Neural progenitor cell (in vitro differentiated cells): ENCODE results near the gene OGFOD2. TPM values are rescaled to one million over a fixed set of nuclear protein-coding genes. Genes with fewer than 3 reads are reported as not detected.

Experiments
- DNase-seq: peaks from one replicate; pipeline ENCODE4 v3.0.0-alpha.2; 2016; ENCODE audit warnings: low spot score
- H2AFZ ChIP-seq: fragments of 200-600 bp; sonication (generic); replicated peaks from 2 replicates; pipeline ENCODE4 v1.6.1; 2016; ENCODE audit warnings: antibody characterized with exemption
- H3F3A ChIP-seq: fragments of 200-600 bp; sonication (generic); 2 replicates; pipeline ENCODE4 v1.6.1; 2016; ENCODE audit warnings: antibody characterized with exemption, low read depth
- H3K27ac ChIP-seq: fragments of 200-600 bp; sonication (generic); 2 replicates; pipeline ENCODE4 v1.5.1; 2016; ENCODE audit warnings: mild to moderate bottlenecking
- H3K27me3 ChIP-seq: fragments of 200-600 bp; sonication (generic); 2 replicates; pipeline ENCODE4 v1.6.1; 2016; ENCODE audit warnings: mild to moderate bottlenecking, moderate library complexity
- H3K36me3 ChIP-seq: fragments of 200-600 bp; sonication (generic); 2 replicates; pipeline ENCODE4 v1.5.1; 2016
- H3K4me1 ChIP-seq: fragments of 200-600 bp; sonication (generic); 2 replicates; pipeline ENCODE4 v1.6.1; 2016; ENCODE audit warnings: mixed run types
- H3K4me2 ChIP-seq: fragments of 200-600 bp; sonication (generic); 2 replicates; pipeline ENCODE4 v1.6.1; 2016
- H3K4me3 ChIP-seq: fragments of 200-600 bp; sonication (generic); 2 replicates; pipeline ENCODE4 v1.5.1; 2016
- H3K79me2 ChIP-seq: fragments of 200-600 bp; sonication (generic); 2 replicates; pipeline ENCODE4 v1.6.1; 2016; ENCODE audit warnings: low read depth
- H3K9ac ChIP-seq: fragments of 200-600 bp; sonication (generic); 2 replicates; pipeline ENCODE4 v1.6.1; 2016
- H3K9me3 ChIP-seq: fragments of 200-600 bp; sonication (generic); 2 replicates; pipeline ENCODE4 v1.5.1; 2016; ENCODE audit warnings: low read depth
- H4K20me1 ChIP-seq: fragments of 200-600 bp; sonication (generic); 2 replicates; pipeline ENCODE4 v1.6.1; 2016; ENCODE audit warnings: low read depth
- H3K27ac Mint-ChIP-seq: 3 replicates; pipeline ENCODE4 v1.8.0; 2021; ENCODE audit warnings: mixed read lengths
- H3K27me3 Mint-ChIP-seq: 2 replicates; pipeline ENCODE4 v1.8.0; 2022; ENCODE audit warnings: low read depth, mild to moderate bottlenecking, inconsistent platforms, moderate library complexity, mixed read lengths; ENCODE audit not compliant: insufficient read depth
- H3K36me3 Mint-ChIP-seq: 3 replicates; pipeline ENCODE4 v1.8.0; 2021; ENCODE audit warnings: mixed read lengths
- H3K4me1 Mint-ChIP-seq: 3 replicates; pipeline ENCODE4 v1.8.0; 2021; ENCODE audit warnings: mixed read lengths
- H3K4me3 Mint-ChIP-seq: 3 replicates; pipeline ENCODE4 v1.8.0; 2021; ENCODE audit warnings: mild to moderate bottlenecking, moderate library complexity, mixed read lengths
- H3K9me3 Mint-ChIP-seq: 3 replicates; pipeline ENCODE4 v1.8.0; 2020; ENCODE audit warnings: mixed read lengths
- CTCF ChIP-seq: fragments of 200-600 bp; sonication (generic); IDR thresholded peaks from 2 replicates; pipeline ENCODE4 v1.5.1; 2017; ENCODE audit warnings: antibody characterized with exemption, mild to moderate bottlenecking
- EZH2 ChIP-seq: fragments of 200-600 bp; sonication (generic); IDR thresholded peaks from 2 replicates; pipeline ENCODE4 v1.6.1; 2017; ENCODE audit warnings: antibody characterized with exemption, mild to moderate bottlenecking, moderate library complexity
- EZH2phosphoT487 ChIP-seq: fragments of 200-600 bp; sonication (generic); IDR thresholded peaks from 2 replicates; pipeline ENCODE4 v1.6.1; 2017; ENCODE audit warnings: antibody characterized with exemption
- total RNA-seq: library from RNA; depleted of rRNA; stranded (reverse); fragments of >200 nt; gene quantifications from 2 replicates; pipeline ENCODE4 v1.2.3, GENCODE V29; 2015; ENCODE audit warnings: low replicate concordance

The OGFOD2 gene
- total RNA-seq, 1 donor from 2014 or later = 9.9 TPM

GRCh38 chr12:122996188-122996601 is 21.2 kb downstream of the OGFOD2 start:
- no peaks in the 10 kb centered on the region for H3K27me3 ChIP-seq
- no peaks in the 10 kb centered on the region for H4K20me1 ChIP-seq
- H2AFZ ChIP-seq = no peak overlapping the region
- no peak overlapping the region for H3K4me3 ChIP-seq
- Mint-ChIP-seq H3K4me1 (peaks cover 3% of the 10 kb centered on the region), H3K9me3 (no peaks in the 10 kb centered on the region), H3K4me3 (no peak overlapping the region), H3K27ac (no peak overlapping the region), H3K36me3 (no peaks in the 10 kb centered on the region), H3K27me3 (peaks cover 2% of the 10 kb centered on the region)
- DNase-seq = no peak
- no peaks in the 10 kb centered on the region for H3K79me2 ChIP-seq
- no peaks in the 10 kb centered on the region for H3K36me3 ChIP-seq
- no peak overlapping the region for H3K4me2 ChIP-seq
- H3K27ac ChIP-seq = no peak overlapping the region
- H3K9me3 ChIP-seq = no peaks in the 10 kb centered on the region
- TF ChIP-seq EZH2phosphoT487 = no peak
- TF ChIP-seq EZH2 = no peak
- no peak for TF ChIP-seq CTCF
- H3F3A ChIP-seq = no peaks in the 10 kb centered on the region
- H3K9ac ChIP-seq = no peak overlapping the region
- H3K4me1 ChIP-seq = peaks cover 8% of the 10 kb centered on the region

GRCh38 chr12:122996621-122997342 is 21.7 kb downstream of the OGFOD2 start:
- H3K27me3 ChIP-seq = no peaks in the 10 kb centered on the region
- no peaks in the 10 kb centered on the region for H3K36me3 ChIP-seq

GRCh38 chr12:122997343-122998250 is 22.6 kb downstream of the OGFOD2 start:
- Mint-ChIP-seq H3K27me3 (peaks cover 2% of the 10 kb centered on the region), H3K4me1 (peaks cover 3% of the 10 kb centered on the region), H3K27ac (no peak overlapping the region), H3K9me3 (no peaks in the 10 kb centered on the region), H3K36me3 (no peaks in the 10 kb centered on the region), H3K4me3 (no peak overlapping the region)
- TF ChIP-seq CTCF (no peak), EZH2phosphoT487 (no peak), EZH2 (no peak)
- Histone ChIP-seq H3K4me2 (no peak overlapping the region), H3K27me3 (no peaks in the 10 kb centered on the region), H4K20me1 (no peaks in the 10 kb centered on the region), H2AFZ (no peak overlapping the region), H3F3A (no peaks in the 10 kb centered on the region), H3K27ac (no peak overlapping the region), H3K79me2 (no peaks in the 10 kb centered on the region), H3K4me1 (peaks cover 8% of the 10 kb centered on the region), H3K9me3 (no peaks in the 10 kb centered on the region), H3K36me3 (no peaks in the 10 kb centered on the region), H3K9ac (no peak overlapping the region), H3K4me3 (no peak overlapping the region)
- no peak for DNase-seq

More at GRCh38 chr12:122996621-122997342, 21.7 kb downstream of the OGFOD2 start:
- Mint-ChIP-seq H3K9me3 (no peaks in the 10 kb centered on the region), H3K4me1 (peaks cover 3% of the 10 kb centered on the region), H3K4me3 (no peak overlapping the region), H3K36me3 (no peaks in the 10 kb centered on the region), H3K27me3 (peaks cover 2% of the 10 kb centered on the region), H3K27ac (no peak overlapping the region)
- Histone ChIP-seq H3K9me3 (no peaks in the 10 kb centered on the region), H3K4me3 (no peak overlapping the region), H2AFZ (no peak overlapping the region), H3K4me1 (peaks cover 8% of the 10 kb centered on the region), H3K9ac (no peak overlapping the region), H3K27ac (no peak overlapping the region), H3K4me2 (no peak overlapping the region), H3F3A (no peaks in the 10 kb centered on the region), H3K79me2 (no peaks in the 10 kb centered on the region), H4K20me1 (no peaks in the 10 kb centered on the region)
- no peak for DNase-seq
- TF ChIP-seq EZH2 (no peak), CTCF (no peak), EZH2phosphoT487 (no peak)
